Effector memory CD4-positive, alpha-beta T cell (primary cell): Measurements from ENCODE around the gene BUB1.
"Not testable (repeated sequence)": the region's sequence is repeated elsewhere in the genome, so short reads cannot be mapped to it uniquely, and the experiment has no call there.

Source experiments
- DNase-seq, 3 donors: peaks; one replicate each; pipeline ENCODE4 v3.0.0-alpha.2; 2020
- H3K27ac ChIP-seq: 2 replicates; pipeline ENCODE4 v1.7.0; 2013; ENCODE audit warnings: mild to moderate bottlenecking, low read length, moderate library complexity; ENCODE audit not compliant: insufficient read depth, poor library complexity, severe bottlenecking
- H3K27me3 ChIP-seq: replicated peaks from 2 replicates; pipeline ENCODE4 v1.7.0; 2013; ENCODE audit warnings: mild to moderate bottlenecking, low read length; ENCODE audit not compliant: insufficient read depth, control insufficient read depth, poor library complexity, severe bottlenecking
- H3K36me3 ChIP-seq: 2 replicates; pipeline ENCODE4 v1.7.0; 2013; ENCODE audit warnings: mild to moderate bottlenecking, low read length, moderate library complexity; ENCODE audit not compliant: control insufficient read depth, insufficient read depth
- H3K4me1 ChIP-seq: 2 replicates; pipeline ENCODE4 v1.7.0; 2013; ENCODE audit warnings: low read length, mild to moderate bottlenecking; ENCODE audit not compliant: control insufficient read depth, insufficient read depth, poor library complexity, severe bottlenecking
- H3K4me3 ChIP-seq: 2 replicates; pipeline ENCODE4 v1.7.0; 2013; ENCODE audit warnings: low read length, low read depth, mild to moderate bottlenecking; ENCODE audit not compliant: insufficient read depth, poor library complexity, severe bottlenecking
- H3K9me3 ChIP-seq: 2 replicates; pipeline ENCODE4 v1.7.0; 2013; ENCODE audit warnings: mild to moderate bottlenecking, low read length, moderate library complexity; ENCODE audit not compliant: control insufficient read depth

Gene BUB1

DNA sequence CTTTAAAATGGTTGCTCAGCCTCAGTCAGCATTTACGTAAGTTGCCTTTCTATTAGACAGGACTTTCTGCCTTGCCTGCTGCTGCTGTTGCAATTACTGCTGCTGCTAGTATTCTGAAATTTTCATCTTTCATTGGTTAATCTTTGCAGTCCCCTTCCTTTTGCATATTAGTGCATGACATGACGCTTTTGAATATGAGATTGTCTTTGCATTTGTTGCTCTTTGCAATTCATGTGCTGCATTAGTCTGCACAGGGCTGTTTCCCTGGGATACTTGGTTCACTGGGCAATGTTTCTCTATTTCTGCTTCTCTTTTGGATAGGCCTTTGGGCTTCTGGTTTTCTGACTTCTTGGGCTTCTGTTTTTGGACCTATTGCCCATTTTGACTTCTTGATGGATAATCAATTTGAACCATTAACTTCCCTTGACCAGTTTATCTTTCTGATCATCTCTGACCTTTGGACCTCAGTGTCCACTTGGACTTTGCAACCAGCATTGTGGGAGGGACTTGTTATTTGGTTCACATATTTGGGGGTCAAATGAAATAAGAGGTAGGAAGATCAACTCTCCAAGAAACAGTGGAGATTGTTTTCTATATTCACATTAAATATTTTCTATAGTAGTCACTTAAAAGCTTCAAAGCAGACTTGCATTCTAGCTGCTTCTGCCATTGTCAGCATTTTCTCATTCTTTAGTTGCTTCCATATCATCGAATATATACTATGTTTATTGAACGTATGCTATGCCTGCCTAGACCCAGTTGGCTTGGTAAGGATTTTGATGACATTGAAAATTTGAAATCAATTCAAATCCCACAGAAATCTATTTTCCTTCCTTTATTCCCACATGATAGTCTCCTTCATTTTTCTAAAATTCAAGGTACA, 12.5 kb upstream of the BUB1 start:
- H3K27me3 ChIP-seq, result no peaks in the 10 kb centered on the region
- no peak for DNase-seq
- no peaks in the 10 kb centered on the region for H3K9me3 ChIP-seq
- H3K36me3 ChIP-seq, result no peaks in the 10 kb centered on the region
- no peaks in the 10 kb centered on the region for H3K4me1 ChIP-seq
- H3K4me3 ChIP-seq, result no peak overlapping the region
- H3K27ac ChIP-seq, result no peak overlapping the region

DNA sequence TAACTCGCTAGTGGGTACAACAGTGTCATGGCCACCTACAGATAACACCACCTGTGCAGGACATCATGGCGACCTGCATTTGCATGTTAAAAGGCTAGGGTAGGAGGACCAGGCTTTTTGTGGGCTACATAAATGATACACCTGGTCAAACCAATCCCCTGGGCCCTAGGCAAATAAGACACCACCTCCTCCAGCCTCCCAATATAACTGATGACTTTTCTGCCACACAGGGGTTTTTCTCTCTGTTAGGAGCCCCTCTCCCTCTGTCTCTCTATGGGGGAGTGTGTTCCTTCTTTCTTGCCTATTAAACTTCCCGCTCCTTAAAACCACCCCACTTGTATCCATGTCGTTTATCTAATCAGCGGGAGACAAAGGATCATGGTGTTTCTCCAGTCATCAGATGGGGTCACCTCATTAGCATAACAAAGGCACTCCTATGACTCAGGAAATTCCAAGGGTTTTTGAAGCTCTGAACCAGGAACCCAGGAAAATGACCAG, 10.8 kb upstream of the BUB1 start:
- no peak overlapping the region for H3K4me3 ChIP-seq
- no peak for DNase-seq
- no peaks in the 10 kb centered on the region for H3K9me3 ChIP-seq
- no peaks in the 10 kb centered on the region for H3K27me3 ChIP-seq
- H3K36me3 ChIP-seq, result no peaks in the 10 kb centered on the region
- H3K27ac ChIP-seq, result no peak overlapping the region
- H3K4me1 ChIP-seq, result no peaks in the 10 kb centered on the region

DNA sequence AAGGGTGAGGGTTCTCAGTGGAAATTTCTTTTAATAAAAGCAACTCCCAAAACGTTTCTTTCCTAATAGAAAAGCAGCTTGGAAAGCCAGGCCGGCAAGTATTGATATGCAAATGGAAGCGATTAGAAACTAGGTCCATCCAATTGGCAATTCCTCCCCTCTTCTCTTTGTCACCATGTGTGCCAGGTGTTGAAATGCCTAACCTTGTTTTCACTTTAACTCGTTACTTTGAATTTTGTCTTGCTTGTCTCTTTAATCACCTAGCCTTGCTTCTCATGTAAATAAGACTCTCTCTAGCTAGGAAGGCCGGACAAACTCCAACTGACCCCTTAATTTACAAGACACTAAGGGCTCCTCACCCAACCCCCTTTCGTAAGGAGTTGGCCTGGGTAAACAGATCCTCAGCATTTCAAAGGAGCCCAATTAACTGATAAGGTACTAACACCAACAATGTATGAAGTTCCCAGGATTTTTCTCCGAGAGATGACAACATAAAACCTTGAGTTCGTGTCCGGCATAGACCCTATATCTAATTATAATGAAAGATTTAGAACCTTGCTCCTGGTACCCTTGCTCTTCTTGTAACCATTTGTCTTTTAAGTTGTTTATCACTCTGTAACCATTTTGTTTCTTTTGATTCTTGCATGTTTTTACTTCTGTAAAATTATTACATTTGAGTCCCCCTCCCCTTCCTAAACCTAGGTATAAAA, 10.1 kb upstream of the BUB1 start:
- H3K27me3 ChIP-seq, DNase-seq, H3K9me3 ChIP-seq, H3K27ac ChIP-seq, H3K36me3 ChIP-seq, H3K4me1 ChIP-seq, H3K4me3 ChIP-seq: not testable (repeated sequence)

GRCh38 chr2:110682872-110683271, 5.0 kb upstream of the BUB1 start:
- Histone ChIP-seq H3K36me3 (no peaks in the 10 kb centered on the region), H3K27ac (no peak overlapping the region), H3K9me3 (no peaks in the 10 kb centered on the region), H3K4me3 (no peak overlapping the region), H3K4me1 (no peaks in the 10 kb centered on the region), H3K27me3 (no peaks in the 10 kb centered on the region)
- DNase-seq, result no peak

GRCh38 chr2:110682267-110682666, 4.4 kb upstream of the BUB1 start:
- Histone ChIP-seq H3K36me3 (no peaks in the 10 kb centered on the region), H3K4me3 (no peak overlapping the region), H3K9me3 (no peaks in the 10 kb centered on the region), H3K27ac (no peak overlapping the region), H3K4me1 (no peaks in the 10 kb centered on the region), H3K27me3 (no peaks in the 10 kb centered on the region)
- DNase-seq, result no peak

GRCh38 chr2:110680709-110681108, 2.8 kb upstream of the BUB1 start:
- no peaks in the 10 kb centered on the region for H3K27me3 ChIP-seq
- no peaks in the 10 kb centered on the region for H3K36me3 ChIP-seq
- no peak overlapping the region for H3K27ac ChIP-seq
- no peaks in the 10 kb centered on the region for H3K4me1 ChIP-seq
- H3K9me3 ChIP-seq, result no peaks in the 10 kb centered on the region
- no peak overlapping the region for H3K4me3 ChIP-seq
- DNase-seq, result no peak

GRCh38 chr2:110679865-110680264, 2.0 kb upstream of the BUB1 start:
- Histone ChIP-seq H3K27ac (no peak overlapping the region), H3K9me3 (no peaks in the 10 kb centered on the region), H3K36me3 (no peaks in the 10 kb centered on the region), H3K4me3 (no peak overlapping the region), H3K4me1 (no peaks in the 10 kb centered on the region), H3K27me3 (no peaks in the 10 kb centered on the region)
- DNase-seq, result no peak

GRCh38 chr2:110679337-110679707, 1.5 kb upstream of the BUB1 start:
- Histone ChIP-seq H3K27ac (no peak overlapping the region), H3K9me3 (no peaks in the 10 kb centered on the region), H3K27me3 (no peaks in the 10 kb centered on the region), H3K4me1 (no peaks in the 10 kb centered on the region), H3K36me3 (no peaks in the 10 kb centered on the region), H3K4me3 (no peak overlapping the region)
- no peak for DNase-seq

- H3K27ac ChIP-seq, result peak overlapping the region; percentile 69
- DNase-seq, result peak in 1 of 3 donors; percentile 3
- H3K4me3 ChIP-seq, result peak overlapping the region; percentile 99
- no peaks in the 10 kb centered on the region for H3K4me1 ChIP-seq
- no peaks in the 10 kb centered on the region for H3K9me3 ChIP-seq
- H3K27me3 ChIP-seq, result no peaks in the 10 kb centered on the region
- H3K36me3 ChIP-seq, result no peaks in the 10 kb centered on the region
These were observed 834 bp upstream of the BUB1 start for GRCh38 chr2:110678457-110679336.
